ENCODE results near the gene PCBP1.
"Not testable (repeated sequence)": the region's sequence is repeated elsewhere in the genome, so short reads cannot be mapped to it uniquely, and the experiment has no call there.

Gene PCBP1

GRCh38 chr2:70128005-70128404 is 40.7 kb downstream of the PCBP1 start:
- DNase-seq, result no peak

GRCh38 chr2:70131344-70132143 is 44.3 kb downstream of the PCBP1 start:
- DNase-seq, result not testable (repeated sequence)

GRCh38 chr2:70132244-70133126 is 45.2 kb downstream of the PCBP1 start:
- peak; percentile 74 for DNase-seq

- DNase-seq, result no peak
Observed at GRCh38 chr2:70133127-70133452, 45.8 kb downstream of the PCBP1 start.

- DNase-seq, result peak; percentile 72
Observed at GRCh38 chr2:70133491-70134322, 46.4 kb downstream of the PCBP1 start.

GRCh38 chr2:70134323-70134983 is 47.2 kb downstream of the PCBP1 start:
- not testable (repeated sequence) for DNase-seq

Data from activated CD4-positive, alpha-beta T cell treated with anti-CD3 and anti-CD28 coated beads, Interleukin-2, Interleukin-6, amounts not matched to agents 100 ng/mL and 50 ng/mL, durations not matched to agents 16 hours and 8 hours (primary cell).